Left lobe of liver (tissue), 2 donors: ENCODE data around the gene TPM4. TPM values are rescaled to one million over a fixed set of nuclear protein-coding genes. Genes with fewer than 3 reads are reported as not detected.
A peak's percentile ranks its signal among the peaks of the same experiment; 100 is the strongest.

Source experiments
- ATAC-seq: fragments of 200-7000 bp; cut with Tn5 transposase; one replicate; pipeline ENCODE4 v1.9.1; 2020; ENCODE audit warnings: mild to moderate bottlenecking, moderate library complexity
- DNase-seq: peaks from one replicate; pipeline ENCODE4 v3.0.0-alpha.2; 2020; ENCODE audit warnings: low spot score
- total RNA-seq: library from RNA; stranded (reverse); gene quantifications from one replicate; pipeline ENCODE4 v1.2.1, GENCODE V29; 2021
- donor health status: DM: no; HTN: no; CAD: no; lungs with moderate emphysema.
- donor health status: DM: no; HTN: yes; CAD: no.

Gene TPM4
- total RNA-seq, 1 donor from 2014 or later = 21.0 TPM

GRCh38 chr19:16121967-16122366 is 45.7 kb downstream of the TPM4 start:
- ATAC-seq = no peak
- no peak for DNase-seq

GRCh38 chr19:16124953-16125352 is 48.7 kb downstream of the TPM4 start:
- ATAC-seq (no peak), DNase-seq (no peak)

DNA sequence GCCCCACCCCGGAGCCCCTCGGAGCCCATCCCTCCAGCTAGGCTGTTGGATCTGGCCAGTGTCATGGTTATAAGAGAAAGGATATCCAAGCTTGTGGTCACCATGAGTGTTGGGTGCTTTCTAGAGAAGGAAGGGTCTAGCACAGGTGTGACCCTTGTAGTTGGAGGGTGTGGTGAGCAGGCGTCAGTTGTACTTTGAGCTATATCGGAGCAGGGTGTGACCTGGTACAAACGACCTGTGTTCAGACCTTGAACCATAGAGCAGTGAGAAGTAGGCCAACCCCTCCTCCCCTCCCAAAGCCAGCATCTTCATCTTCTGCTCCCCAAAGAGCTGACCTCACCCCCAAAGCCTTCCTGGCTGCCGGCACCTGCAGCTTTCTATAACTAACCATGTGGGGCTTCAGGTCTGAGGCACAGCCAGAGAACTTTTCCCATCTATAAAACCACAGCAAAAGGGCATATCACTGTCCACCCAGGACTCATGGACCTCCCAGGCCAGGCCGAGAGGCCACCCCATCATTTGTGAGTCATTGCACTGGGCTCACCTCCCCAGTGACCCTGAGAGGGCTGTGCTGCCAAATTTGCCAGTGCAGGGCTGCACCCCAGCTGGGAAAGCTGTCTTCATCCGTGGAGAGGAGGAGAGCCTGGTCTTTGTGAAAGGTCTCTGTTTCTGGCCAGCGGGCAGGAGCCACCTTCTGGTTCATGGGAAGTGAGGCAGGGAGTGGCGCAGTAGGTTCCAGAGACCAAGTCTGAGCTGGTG is 49.6 kb downstream of the TPM4 start:
- ATAC-seq = no peak
- DNase-seq = no peak

GRCh38 chr19:16127080-16127479 is 50.8 kb downstream of the TPM4 start:
- ATAC-seq (no peak), DNase-seq (no peak)

DNA sequence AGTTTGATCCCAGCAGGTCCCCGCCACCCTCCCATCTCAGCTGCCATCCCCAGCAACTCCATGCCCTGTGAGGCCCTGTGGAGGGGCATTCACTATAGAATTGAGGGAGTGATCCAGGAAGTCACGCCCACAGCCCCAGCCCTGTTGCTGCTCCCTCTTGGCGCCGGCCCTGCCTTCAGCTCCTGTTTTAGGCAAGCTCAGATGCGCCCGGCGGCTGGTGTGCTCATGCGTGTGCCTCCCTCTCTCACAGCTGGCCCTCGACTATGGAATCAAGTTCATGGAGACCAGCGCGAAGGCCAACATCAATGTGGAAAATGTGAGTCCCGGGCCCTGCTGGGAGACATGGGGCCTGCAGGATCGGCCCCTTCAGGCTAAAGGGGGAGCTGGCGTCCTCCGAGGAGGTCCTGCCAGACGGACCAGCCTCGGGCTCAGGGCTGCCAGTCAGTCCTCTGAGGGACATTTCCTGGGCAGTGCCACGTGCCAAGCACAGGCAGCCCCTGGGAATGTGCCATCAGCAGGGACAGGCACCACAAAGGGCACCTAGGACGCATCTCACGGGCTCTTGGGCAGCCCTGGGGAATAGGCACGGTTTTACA is 51.6 kb downstream of the TPM4 start:
- DNase-seq = no peak

GRCh38 chr19:16131648-16132047 is 55.4 kb downstream of the TPM4 start:
- no peak for ATAC-seq

More for the DNA sequence above, 51.6 kb downstream of the TPM4 start:
- no peak for ATAC-seq

DNA sequence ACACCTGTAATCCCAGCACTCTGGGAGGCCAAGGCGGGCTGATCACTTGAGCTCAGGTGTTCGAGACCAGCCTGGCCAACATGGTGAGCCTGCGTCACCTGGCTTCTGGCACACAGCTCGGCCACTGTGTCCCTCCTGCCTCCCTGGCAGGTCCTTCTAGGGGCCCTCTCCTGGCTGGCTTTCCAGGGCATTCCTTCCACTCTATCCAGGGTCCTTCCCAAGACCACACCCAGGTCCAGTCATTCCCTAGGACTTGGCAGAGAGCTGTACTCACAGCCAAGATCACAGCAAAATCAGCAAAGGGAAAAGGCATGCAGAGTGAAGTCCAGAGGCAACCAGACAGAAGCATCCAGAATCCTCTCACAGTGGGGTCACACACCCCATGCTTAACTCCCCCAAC is 57.5 kb downstream of the TPM4 start:
- no peak for DNase-seq
- ATAC-seq = no peak

More at GRCh38 chr19:16131648-16132047, 55.4 kb downstream of the TPM4 start:
- DNase-seq = no peak

- DNase-seq = no peak
- ATAC-seq = no peak
These were observed 58.2 kb downstream of the TPM4 start for GRCh38 chr19:16134510-16134909.

GRCh38 chr19:16135430-16136127 is 59.3 kb downstream of the TPM4 start:
- no peak for DNase-seq
- ATAC-seq = no peak

DNA sequence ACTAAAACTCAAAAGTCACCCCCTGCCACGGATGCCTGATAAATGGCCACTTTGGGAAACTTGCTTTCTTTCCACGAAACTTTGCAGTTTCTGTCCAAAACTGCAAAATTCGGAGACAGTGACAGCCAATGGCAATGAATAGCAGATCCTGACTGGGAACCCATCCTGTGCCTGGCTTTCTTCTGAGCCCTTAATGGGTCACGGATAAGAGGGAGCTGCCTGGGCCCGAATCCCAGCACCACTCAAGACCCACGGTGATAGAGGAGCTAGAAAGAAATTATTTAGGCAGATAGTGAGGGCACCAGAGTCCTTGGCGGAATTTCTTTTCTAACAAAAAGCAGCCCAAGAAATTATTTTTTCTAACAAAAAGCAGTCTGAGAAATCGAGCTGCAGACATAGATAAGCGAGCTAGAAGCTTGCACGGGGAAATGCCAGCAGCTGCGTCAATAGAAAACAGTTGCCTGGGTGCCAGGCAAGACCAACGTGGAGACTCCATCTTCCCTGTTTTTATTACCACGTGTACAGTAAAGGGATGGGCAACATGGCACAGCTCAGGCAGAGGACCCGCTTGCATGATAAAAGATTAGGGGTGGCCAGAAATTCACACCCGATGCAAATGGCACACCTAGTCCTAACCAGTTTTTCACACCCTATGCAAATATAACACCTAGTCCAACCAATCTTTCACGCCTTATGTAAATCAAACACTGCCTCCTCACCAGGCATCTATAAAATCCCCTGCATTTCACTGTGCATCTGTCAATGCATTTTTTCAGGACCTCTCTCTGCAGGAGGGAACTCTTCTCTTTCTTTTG is 60.1 kb downstream of the TPM4 start:
- ATAC-seq (no peak), DNase-seq (no peak)

GRCh38 chr19:16139752-16140151 is 63.5 kb downstream of the TPM4 start:
- ATAC-seq = no peak
- no peak for DNase-seq

GRCh38 chr19:16141043-16141442 is 64.7 kb downstream of the TPM4 start:
- ATAC-seq (no peak), DNase-seq (no peak)

GRCh38 chr19:16142032-16142580 is 65.8 kb downstream of the TPM4 start:
- no peak for DNase-seq
- ATAC-seq = no peak

- DNase-seq = peak; percentile 57
- ATAC-seq = peak; percentile 38
These were observed 67.3 kb downstream of the TPM4 start, which contains the start of gene HSH2D for GRCh38 chr19:16143399-16144215. HSH2D (plus strand) TSS chr19:16143685; CDS start chr19:16148751, 5,066 bp downstream.

GRCh38 chr19:16144216-16144581 is 67.9 kb downstream of the TPM4 start:
- ATAC-seq = no peak

DNA sequence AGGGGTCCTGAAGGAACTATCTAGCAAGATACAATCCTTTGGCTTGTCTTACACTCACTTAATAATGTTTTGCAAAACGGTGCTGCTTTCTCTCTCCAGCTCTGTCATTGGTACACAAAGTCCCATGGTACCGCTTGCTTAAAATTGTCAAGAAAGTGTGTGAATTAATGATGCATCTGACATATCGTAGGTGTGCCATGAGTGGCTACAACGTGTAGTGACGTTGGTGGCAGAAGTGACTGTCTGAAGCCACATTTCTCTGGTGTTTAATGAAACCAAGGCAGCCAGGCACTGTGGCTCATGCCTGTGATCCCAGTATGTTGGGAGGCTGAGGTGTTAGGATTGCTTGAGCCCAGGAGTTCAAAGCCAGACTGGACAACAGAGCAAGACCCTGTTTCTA is 69.8 kb downstream of the TPM4 start:
- DNase-seq = no peak
- ATAC-seq = no peak

More at GRCh38 chr19:16144216-16144581, 67.9 kb downstream of the TPM4 start:
- DNase-seq = no peak

GRCh38 chr19:16148443-16149229 is 72.3 kb downstream of the TPM4 start:
- ATAC-seq = no peak

More at GRCh38 chr19:16148443-16149229, 72.3 kb downstream of the TPM4 start:
- DNase-seq = no peak
